HUDEP-2 (cell line): ENCODE data around the gene CCDC85C.
A peak's percentile ranks its signal among the peaks of the same experiment; 100 is the strongest.

Source experiments
- DNase-seq, 76 experiments: peaks; one replicate each; lab custom pipeline; 2025; ENCODE audit not compliant: unreplicated experiment in 76 of 76; lab: John Stamatoyannopoulos, UW

CCDC85C gene

DNA sequence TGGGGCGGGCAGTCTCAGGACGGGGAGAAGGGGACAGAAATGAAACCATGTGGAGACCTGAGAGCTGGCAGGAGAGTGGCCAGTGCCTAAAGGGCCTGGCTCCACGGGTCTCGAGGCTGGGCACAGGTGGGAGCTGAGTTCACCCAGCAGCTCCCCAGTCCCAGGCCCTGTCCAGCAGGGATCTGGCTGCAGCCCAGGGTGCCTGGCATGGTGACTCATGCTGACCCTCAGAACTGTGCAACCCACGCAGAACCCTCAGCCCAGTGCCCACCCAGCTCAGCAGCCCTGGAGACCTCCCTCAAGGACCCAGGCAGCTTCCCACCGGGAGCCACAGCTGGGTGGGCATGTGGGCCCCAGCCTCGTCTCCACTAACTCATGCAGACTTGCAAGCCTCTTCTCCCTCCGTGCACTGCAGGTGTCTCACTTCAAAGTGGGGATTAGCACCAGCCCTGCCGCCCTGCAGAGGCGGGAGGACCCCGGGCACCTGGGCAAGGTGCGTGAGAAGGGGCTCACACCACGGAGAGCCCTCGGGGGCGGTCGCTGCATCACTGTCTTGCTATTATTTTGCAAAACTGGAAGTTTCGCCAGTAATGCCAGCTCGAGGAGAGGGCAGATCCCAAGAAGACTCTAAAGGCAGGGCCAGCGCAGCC is 76.5 kb downstream of the CCDC85C start:
- DNase-seq, result no peak

DNA sequence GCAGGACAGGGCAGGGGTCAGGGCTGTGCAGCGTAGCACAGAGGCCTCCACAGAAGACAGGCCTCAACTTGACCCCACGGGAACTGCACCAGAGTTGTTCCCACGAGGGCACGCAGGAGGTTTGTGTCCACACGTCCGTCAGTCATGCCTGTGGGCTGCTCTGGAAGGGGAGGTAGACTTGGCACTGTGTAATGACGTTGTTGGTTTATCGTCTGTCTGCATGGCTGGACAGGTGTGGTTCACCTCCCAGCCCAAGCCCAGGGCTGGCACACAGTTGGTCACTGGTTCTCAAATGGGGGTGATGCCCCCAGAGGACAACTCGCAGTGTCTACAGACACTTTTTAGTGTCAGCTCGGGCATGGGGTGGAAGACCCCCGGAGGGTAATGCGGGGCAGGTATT is 77.0 kb downstream of the CCDC85C start:
- no peak for DNase-seq

DNA sequence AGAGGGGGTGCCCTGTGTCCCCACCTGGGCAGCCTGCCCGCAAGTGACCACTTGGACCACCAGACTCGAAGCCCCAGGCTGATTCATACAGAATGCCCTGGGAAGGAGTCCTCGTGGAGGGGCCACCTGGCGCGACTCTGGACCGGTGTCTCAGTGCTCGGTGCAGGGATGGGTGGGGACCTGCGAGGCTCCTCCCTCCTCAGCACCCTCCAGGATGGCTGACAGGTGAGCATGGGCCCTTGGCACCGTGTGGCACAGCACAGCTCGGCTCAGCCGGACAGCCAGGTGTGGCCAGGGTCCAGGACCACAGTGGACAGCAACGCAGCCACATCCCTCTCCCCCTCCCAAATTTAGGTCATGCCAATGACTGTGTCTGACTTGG is 78.3 kb downstream of the CCDC85C start:
- no peak for DNase-seq

DNA sequence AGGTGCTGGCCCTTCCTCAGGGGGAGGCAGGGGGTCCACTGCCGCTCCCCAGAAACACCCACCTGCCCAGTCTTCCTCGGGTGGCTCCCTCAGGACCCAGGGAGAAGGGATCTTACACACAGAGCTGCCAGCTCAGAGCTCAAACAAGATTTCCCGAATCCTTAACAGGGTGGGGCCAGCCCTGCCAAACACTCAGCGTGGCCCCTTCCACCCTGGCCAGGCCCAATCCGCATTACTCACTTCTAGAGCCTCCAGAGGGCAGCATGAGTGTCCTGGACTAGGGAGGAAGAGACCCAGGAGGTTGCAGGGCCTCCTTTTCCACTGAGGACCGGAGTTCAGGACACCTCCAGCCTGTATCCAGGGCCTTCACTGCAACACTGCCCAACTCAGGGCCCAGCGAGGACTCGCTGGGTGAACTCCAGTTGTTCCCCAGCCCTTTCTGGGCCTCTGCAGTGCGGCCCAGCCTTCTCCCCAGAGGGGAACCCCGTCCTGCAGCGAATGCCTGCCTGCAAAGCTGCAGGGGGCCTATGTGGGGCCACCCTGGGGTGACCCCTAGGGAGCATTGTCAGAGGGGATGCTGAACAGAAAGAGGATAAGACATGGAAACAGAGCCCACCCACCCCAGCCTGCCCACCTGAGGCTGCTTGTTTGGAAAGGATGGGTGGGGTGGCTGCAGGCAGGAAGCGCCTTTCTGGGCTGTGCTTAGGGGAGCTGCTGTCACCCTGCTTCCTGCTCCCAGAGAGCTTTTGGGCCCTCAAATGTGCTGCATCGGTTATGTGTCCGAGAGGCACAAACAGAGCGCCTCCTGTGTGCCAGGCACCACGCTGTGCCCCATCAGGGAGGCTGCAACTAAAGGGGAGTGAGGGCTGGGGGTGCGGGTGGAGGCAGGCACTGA is 79.0 kb downstream of the CCDC85C start:
- DNase-seq, result peak in 4 of 76 experiments; percentile 0 to 8 (median 4)

DNA sequence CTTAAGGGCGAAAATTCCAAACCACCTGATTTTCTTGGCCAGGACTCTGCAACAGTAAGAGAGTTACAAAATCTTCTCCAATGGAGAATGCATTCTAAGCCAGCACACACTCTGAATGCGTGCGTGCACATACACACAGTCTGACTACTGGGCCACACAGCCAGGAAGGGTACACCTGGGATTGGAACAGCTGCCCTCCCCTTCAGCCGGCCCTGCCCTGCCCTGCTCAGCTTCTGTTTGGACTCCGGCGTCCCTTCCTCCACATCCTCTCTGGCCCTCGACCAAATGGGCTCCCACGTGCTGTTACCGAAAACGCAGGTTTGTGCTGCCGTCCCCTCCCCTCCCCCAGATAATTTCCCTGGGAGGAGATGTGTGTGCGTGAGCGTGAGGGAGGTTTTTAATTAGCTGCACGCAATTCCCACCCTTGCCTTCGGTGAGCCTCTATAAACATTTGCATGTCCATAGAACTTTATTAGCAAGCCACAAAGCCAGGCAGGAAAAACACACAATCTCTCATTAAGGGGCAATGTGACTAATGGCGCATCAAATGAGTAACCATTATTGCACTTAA is 79.8 kb downstream of the CCDC85C start:
- no peak for DNase-seq

DNA sequence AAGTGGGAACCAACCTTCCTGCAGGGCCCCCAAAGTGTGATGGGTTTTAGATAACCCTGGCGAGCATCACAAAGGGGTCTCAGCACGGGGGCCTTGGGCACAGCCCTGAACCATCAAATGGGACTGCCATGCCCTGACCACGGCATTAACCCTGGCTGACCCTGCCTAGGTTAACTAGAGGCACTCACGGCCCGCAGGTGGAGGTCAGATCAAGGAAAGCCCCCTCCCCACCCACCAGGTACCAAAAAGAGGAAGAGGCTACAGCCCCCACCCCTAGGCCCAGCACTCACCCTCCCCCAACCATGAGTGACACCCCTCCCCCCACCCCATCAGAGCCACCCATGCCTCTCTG is 80.3 kb downstream of the CCDC85C start:
- no peak for DNase-seq

DNA sequence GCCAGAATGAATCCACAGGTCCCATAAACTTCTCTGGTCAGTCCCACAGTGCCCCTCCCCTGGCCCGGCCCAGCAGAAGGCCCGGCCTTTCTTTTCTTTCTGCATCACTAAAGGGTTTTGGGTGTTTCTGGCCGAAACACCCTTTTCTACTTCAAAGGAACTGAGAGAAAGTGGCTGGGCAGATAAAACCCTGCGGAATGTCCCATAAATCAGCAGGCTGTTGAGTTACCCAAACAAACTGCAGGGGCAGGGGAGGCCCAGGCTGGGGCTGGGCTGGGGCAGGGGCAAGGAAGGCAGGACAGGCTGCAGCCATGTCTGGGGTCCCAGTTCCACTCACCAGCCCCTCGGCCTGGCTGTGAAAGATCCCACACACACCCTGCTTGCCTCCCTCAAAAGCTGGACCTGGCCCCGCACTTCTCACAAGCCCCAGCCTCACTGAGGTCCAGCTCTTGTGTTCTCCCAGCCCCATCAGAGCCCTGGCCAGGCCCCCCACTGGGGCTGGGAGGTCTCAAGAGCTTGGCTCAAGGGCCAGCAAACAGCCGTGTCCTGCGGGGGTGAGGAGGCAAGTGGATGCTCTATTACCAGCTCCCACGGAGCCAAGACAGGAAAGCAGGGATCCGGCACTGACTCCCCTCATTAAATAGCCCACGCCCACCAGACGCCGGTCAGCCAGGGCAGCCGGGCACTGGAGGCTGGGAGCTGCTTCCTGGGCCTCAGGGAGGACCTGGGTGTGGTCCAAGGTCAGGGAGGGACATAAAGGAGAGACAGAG is 80.9 kb downstream of the CCDC85C start:
- DNase-seq, result no peak

DNA sequence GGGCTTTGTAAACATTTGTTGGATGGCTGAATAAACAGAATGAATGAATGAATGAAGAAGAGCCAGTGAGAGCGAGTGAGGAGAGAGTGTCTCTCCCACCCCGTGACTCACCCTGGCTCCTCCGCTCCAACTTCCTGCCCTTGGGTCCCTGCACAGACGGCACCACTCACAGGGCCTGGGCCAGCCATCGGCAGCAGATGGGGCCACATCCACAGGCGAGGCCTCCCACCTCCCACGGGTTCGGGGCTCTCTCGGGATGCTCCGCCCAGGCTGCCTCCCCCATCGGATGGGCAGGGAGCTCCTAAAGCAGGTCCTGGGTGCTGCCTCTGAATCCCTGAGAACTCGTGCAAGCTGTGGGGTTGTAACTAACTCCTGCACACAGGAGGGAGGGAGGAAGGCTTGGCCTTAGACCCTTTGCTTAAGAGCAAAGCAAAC is 81.5 kb downstream of the CCDC85C start:
- no peak for DNase-seq

DNA sequence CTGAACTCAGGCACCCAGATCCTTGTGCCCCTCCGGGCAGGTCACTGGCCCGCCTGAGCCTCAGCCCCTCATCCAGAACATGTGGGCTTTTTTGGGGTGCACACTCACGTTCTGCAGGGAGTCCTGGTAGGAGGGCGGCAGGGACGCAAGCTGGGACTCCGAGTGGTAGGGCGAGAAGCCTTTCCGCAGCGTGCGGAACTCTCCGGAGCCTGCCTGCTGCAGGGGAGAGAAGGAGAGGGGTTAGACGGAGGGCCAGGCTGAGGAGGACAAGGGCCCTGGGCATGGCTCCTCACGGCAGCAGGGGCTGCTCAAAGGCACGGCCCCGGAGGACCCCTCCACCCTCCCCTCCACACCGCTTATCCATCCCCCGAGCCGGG is 82.0 kb downstream of the CCDC85C start:
- no peak for DNase-seq

DNA sequence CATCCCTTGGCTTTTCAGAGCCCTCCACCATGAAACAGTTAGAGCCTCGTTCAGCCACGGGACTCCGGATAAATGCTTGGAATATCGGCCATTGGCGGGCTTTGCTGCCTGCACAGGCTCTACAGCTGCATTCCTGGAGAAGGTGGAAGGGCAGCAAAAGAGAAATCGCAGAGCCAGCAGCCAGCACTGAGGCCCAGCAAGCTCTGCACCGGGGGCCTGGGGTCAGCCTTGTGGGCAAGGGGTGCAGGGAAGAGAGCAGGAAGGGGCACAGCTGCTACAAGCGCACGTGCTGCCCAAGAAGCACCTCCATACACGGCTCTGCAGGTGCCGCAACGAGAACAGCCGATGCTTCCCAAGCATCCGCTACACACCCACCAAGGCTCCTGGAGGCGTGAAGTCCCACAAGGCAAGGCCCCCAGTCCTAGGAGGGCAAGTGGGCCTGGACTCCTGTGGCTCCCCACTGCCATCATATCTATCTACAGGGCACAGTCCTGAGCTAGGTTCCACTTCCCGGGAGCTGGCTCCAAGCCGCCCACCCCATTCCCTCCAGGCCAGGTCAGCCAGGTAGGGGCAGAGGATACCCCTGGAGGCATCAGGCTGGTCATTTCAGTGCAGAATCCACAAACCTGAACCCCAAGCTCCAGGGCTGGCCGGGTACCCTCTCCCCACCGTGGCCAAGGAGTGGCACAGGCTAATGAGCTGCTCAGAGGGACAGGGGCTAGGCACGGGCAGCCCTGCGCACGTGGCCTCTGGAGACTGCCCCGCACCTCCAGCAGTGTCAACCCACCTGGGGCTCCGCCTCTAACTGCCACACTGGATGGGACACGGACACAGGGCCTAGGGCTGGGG is 82.6 kb downstream of the CCDC85C start:
- DNase-seq, result no peak

DNA sequence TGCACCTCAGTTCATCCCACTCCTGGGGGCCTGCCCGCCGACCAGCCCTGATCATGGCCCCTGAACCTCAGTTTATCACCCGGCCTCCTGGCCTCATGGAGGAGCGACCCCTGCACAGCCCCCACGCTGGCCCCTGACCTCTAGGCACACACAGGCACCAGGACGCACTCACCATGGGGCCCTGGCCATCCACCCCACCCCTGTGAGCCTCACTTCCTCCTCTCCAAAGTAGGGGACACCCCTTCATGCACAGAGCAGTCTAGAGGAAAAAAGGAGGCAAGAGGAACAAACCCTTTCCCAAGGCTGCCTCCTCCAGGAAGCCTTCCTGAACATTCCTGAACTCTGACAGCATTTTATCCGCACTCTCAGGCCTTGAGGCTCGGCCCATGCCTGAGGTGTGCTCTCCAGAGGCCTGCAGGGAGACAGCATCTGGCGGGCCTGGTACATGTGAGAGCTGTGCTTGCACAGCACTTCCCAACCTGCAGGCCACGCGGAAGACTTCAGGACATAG is 83.4 kb downstream of the CCDC85C start:
- DNase-seq, result no peak

DNA sequence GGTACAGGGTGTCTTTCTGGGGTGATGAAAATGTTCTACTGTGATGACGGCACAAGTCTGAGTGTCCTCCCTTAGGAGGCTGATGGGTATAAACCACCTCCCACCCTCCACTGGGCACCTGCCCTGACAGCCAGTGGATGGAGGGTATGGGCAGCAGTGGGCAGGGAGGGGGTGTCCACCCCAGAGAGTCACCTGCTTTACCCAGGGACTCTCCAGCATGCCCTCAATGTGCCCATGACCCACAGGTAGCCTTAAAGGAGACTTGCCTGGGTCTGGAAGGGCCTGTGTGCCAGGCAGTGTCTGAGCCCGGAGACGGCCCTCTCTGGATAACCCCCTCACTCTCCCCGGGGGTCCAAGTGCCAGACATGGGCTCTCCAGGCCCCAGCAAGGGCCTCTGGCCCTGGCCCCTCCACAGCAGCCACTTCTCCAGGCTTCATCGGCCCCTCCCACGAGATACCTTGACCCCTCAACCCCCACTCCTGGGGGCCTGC is 84.0 kb downstream of the CCDC85C start:
- no peak for DNase-seq

DNA sequence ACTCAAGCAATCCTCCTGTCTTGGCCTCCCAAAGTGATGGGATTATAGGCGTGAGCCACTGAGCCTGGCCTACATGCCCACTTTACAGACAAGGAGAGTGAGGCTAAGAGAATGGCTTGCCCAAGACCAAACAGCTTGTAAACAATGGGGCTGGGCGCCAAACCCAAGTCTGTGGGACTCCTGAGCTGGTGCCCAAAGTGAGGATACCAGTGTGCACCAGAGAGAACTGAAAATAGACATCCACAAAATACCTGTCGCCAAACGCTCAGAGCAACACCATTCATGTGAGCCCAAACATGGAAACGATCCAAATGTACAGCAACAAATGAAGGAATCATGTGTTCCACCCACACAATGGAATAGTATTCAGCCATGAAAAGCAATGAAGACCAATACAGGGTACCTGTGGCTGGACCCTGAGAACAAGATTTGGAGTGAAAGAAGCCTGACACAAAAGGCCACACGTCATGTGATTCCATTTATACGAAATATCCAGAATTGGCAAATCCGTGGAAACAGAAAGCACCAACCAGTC is 84.6 kb downstream of the CCDC85C start:
- no peak for DNase-seq

DNA sequence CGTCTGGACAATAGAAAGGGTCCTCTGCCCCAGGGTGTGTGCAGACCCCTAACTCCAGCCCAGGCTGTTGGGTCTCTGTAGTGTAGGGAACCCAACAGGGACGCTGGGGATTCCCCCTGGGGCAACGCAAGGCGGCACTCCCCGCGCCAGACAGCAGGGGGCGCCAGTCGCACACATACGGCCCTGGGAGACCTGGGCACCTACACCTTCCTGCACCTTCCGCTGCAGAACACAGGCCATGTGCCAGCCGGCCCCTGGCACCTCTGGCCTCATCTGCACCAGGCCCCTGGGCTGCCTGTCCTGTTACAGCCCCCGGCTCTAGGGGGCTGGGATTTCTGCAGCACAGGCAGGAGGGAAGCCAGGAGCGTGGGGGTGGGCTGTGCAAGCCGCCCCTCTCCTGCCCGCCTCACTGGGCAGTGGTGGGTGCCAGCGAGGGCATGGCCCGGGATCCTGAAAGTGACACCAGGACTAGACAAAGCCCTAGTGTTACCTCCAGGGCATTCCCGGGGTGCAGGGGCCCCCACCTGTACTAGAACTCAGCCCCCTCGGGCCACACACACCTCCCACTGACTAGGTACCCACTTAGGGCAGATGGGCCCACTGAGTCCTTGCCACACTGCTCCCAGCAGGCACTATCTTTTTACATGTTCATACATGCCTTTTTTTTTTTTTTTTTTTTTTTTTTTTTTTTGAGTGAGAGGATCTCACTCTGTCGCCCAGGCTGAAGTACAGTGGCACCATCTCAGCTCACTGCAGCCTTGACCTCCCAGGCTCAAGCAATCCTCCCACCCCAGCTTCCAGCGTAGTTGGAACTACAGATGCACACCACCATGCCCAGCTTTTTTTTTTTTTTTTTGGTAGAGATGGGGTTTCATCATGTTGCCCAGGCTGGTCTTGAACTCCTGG is 85.3 kb downstream of the CCDC85C start:
- peak in 58 of 76 experiments; percentile 5 to 70 (median 40) for DNase-seq

DNA sequence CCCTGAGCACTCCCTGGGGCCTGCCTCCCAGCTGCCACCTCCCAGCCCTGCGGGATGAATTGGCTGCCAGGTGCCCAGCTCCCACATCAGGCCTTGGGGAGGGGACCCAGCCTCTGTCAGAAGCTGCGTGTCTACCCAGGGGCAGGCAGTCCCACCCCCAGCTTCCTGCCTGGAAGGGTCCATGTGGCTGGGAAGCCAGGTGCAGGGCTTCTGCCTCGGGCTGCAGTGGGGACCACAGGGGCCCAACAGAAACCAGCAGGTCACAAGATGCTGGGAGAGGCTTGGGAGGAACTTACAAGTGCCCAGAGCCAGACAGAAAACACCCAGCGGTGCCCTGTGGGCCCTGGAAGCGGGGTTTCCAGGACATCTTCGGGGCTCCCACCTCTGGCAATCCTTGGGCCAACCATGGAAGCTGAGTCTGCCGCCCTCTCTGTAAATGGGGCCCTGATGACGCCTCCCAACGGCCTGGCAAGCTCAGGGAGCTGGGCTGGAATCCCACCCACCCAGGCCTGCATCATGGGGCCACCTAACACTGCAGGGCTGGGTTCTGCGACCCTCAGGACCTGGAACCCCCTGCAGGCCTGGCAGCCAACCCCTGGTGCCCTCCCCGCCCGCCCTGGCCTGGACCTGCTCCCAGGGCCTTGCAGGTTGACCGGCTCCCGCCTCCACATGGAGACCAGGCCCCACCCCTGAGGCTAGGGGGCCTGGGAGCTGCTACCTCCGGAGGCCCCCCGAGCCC is 86.2 kb downstream of the CCDC85C start:
- DNase-seq, result no peak

DNA sequence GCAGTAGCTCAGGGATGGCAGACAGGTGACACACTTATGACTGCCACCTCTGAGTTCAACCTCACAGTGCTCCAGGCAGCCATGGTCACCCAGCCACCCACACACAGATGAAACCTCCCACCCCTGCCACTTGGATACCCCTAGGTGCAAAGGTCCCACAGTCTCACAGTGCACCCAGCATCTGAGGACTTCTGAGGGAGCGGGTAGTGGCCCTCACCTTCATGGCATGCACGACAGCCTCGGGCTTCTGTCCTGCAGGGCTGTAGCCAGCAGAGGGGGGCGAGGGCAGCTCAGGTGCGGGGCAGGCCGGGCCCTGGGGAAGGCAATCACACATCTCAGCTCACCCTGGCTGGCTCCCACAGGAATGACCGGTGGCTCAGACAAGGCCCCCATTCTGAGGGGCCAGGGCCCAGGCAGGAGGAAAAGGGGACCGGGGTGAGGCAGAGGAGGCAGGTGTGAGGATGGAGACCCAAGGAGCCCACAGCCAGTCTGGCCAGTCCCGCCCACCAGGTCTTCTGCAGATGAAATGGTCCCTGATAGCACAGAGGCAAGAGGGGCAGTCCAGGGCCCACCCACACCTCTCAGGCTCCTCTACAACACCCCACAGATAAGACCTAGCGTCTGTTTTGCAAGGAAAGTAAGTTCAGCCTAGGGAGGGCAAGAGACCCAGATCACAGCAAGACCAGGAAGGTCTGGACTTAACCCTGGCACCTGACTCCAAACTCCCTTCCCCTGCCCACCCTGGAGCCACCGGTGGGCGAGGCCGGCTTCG is 87.0 kb downstream of the CCDC85C start:
- no peak for DNase-seq

DNA sequence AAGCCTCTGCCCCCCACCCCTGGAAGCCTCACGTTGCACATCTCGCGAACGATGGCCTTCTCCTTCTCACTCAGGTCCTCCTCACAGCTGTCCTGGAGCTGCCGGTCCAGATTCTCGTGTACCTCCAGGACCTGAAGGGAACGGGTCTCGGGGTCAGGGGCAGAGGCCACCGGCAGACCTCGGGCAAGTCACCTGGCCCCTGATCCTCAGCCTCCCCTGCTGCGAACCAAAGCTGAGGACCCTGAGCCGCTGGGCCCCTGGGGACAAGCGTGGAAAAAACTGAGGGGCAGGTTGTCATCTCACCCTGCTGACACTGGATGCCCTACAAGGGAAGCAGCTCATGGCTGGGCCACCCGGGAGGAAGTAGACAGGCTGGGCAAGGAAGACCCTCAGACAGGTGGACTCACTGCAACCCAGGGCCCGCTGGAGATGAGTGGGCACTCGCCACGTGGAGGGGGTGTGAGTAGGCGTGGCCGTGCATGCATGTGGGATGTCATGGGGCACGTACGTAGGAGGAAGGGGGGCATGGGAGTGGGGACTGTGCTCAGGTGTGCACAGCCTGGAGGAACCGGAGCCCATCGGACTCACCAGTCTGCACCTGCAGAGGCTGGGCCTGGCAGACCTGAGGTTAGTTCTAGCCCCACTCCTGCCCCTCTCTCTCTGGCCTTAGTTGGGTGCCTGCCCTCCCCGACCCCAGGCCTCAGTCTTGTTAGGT is 87.7 kb downstream of the CCDC85C start:
- no peak for DNase-seq
